Stimulated activated CD8-positive, alpha-beta memory T cell treated with anti-CD3 and anti-CD28 coated beads, Interleukin-4, amount 100 ng/mL, for 24 hours (primary cell): ENCODE data around the gene GRAMD1B.

Experiments
- DNase-seq: peaks from one replicate; pipeline ENCODE4 v3.0.0-alpha.2; 2020; ENCODE audit warnings: low read depth

GRAMD1B gene

DNA sequence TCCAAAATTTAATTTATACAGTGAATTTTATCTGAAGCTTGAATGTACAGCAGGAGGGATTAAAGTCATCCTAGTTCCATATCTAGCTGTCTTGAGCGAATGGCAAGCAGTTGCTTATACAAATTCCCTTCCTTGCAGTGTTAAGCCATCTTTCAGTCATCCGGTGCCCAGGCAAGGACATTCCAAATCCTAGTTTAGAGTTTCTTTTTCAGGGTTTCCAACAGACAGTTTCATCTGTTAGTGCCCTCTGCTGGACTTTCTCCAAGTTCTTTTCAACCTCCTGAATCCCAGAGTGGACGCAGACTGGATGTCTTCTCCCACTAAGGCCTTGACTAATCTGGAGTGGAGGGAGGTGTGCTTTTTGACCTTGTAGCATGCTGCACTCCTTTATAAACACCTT lies 45.4 kb downstream of the GRAMD1B start:
- no peak for DNase-seq

- no peak for DNase-seq
Observed at GRCh38 chr11:123477205-123477907, 47.3 kb downstream of the GRAMD1B start.

DNA sequence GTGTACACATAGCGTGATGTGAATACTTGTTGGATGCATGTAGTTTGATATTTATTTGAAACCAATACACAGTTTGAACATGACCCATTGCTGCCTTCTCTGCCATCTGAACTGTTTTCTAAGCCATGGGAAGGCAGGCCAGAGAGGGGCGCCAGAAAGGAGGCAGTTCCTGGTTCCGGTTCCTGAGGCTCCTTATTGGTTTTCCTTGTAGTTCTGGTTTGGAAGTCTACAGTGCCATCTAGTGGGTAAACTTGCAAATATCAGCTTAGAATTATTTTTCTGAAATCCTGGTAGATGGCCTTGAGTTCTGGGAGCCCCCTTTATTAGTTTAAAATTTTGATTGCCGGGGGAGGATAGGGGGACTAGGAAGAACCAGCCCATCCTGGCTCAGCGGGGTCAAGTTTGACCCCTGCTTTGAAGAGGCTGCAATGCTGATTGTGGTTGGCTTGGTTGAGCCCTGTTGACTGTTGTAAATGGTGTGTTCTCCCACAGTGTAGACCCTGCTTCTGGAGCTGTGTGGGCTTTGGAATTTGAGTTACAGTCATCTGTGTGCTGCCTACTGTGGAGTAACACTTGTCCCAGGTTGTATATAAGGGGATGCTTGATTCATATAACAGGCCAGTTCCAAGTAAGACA lies 48.4 kb downstream of the GRAMD1B start:
- DNase-seq = no peak

GRCh38 chr11:123479048-123479837 lies 49.2 kb downstream of the GRAMD1B start:
- DNase-seq = no peak

DNA sequence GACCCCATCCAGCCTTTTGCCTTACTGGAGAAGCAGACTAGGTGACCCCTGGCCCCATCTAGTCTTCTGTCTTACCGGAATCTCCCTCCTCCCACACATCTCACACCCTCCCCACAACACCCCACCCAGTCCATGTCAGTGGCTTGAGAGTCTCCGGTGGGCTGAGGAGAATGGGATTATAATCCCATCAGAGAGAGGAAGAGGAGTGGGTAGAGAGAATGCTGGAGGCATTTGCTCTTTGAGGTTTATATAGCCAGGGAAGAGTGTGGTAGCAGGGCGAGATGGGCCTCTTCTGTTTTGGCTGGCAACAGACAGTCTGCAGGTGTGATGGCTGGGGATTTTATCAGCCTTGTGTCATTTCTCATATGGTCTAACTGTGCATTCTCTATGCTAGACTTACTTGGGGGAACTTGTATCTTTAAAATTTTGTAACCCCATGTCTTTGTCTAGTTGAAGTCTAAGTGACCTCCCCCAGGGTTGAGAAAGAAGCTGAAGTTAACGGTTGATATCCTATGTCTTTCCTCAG lies 50.3 kb downstream of the GRAMD1B start:
- no peak for DNase-seq

DNA sequence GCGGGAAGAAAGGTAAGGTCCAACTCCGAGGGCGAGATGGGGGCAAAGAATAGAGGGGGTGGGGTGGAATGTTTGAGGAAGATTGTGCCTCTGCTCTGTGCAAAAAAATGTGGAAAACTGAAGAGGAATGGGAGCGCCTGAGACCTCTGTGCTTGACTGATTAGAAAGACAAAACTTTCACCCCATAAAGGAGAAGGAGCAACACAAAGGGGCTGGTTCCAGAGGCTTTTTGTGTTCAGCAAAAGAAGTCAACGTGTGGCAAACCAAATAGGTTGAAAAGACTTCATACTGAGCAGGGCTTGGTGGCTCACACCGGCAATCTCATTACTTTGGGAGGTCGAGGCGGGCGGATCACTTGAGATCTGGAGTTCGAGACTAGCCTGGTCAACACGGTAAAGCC lies 50.8 kb downstream of the GRAMD1B start:
- DNase-seq = no peak

- DNase-seq = no peak
Observed at GRCh38 chr11:123481640-123482039, 51.6 kb downstream of the GRAMD1B start.

DNA sequence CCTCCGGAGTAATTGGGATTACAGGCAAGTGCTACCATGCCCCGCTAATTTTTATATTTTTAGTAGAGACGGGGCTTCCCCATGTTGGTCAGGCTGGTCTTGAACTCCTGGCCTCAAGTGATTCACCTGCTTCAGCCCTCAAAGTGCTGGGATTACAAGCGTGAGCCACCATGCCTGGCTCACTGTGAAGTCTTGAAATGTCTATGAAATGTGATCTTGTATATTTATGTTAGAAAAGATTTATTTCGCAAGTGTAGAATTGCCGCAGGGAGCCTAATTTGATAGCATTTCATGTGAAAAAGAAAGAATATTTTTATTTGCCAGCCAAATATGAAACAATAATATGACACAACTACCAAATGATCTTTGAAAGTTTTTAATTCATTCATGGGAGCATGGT lies 52.1 kb downstream of the GRAMD1B start:
- no peak for DNase-seq

- DNase-seq = no peak
Observed at GRCh38 chr11:123483058-123483457, 53.0 kb downstream of the GRAMD1B start.

DNA sequence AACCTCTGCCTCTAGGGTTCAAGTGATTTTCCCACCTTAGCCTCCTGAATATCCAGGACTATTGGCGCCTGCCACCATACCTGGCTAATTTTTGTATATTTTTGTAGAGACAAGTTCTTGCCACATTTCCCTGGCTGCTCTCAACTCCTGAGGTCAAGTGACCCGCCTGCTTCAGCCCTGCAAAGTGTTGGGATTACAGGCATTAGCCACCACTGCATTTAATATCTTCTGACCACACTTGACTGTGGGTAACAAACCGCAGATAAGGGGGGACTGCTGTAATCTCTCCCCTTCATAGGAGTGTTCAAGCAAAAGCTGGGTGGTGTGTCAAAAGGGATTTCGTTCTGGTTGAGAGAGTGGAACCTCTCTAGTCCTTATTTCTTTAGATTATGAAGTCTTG lies 53.4 kb downstream of the GRAMD1B start:
- DNase-seq = no peak

- DNase-seq = no peak
Observed at GRCh38 chr11:123484448-123484847, 54.4 kb downstream of the GRAMD1B start.

DNA sequence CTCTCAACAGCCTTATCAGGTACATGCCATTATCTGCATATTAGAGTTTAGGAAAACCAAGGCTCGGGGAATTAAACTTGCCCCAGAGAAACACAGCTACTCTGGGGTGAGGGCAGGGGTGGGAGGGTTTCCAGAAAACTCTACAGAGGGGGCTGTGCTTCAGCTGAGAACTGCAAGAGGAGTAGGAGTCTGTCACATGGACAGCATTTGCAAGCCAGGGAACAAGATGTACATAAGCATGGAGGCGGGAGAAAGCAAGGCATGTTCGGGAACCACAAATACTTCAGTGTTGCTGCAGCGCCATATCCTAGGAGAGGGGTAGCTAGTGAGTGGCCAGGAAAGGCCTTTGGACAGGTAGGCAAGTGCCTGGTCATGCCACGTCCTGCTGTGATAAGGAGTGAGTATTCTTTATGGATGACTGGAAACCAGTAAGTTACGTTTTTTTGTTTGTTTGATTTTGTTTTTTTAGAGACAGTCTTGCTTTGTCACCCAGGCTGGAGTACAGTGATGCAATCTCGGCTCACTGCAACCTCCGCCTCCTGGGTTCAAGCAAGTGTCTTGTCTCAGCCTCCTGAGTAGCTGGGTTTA lies 57.2 kb downstream of the GRAMD1B start:
- DNase-seq = no peak

- DNase-seq = no peak
Observed at GRCh38 chr11:123490527-123490926, 60.5 kb downstream of the GRAMD1B start.

DNA sequence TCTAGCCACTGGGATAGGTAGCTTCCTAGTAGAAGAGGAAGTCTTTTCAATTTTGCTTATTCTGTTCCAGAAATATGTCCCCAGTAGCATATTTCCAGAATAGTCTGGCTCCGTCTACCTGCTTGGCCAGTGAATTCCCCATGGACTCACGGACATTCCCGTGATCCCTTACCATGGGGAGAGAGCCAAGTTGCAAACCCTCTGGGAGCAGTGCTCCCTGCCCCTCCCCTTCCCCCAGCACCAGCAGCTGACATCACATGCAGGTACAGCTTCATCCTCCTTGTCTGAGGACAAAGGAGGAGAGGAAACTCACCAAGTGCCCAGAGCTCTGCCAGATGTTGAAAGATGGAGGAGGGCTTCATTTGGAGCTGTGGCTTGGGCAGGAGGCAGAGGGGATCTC lies 61.2 kb downstream of the GRAMD1B start:
- no peak for DNase-seq

GRCh38 chr11:123493349-123494063 lies 63.4 kb downstream of the GRAMD1B start:
- DNase-seq = no peak

DNA sequence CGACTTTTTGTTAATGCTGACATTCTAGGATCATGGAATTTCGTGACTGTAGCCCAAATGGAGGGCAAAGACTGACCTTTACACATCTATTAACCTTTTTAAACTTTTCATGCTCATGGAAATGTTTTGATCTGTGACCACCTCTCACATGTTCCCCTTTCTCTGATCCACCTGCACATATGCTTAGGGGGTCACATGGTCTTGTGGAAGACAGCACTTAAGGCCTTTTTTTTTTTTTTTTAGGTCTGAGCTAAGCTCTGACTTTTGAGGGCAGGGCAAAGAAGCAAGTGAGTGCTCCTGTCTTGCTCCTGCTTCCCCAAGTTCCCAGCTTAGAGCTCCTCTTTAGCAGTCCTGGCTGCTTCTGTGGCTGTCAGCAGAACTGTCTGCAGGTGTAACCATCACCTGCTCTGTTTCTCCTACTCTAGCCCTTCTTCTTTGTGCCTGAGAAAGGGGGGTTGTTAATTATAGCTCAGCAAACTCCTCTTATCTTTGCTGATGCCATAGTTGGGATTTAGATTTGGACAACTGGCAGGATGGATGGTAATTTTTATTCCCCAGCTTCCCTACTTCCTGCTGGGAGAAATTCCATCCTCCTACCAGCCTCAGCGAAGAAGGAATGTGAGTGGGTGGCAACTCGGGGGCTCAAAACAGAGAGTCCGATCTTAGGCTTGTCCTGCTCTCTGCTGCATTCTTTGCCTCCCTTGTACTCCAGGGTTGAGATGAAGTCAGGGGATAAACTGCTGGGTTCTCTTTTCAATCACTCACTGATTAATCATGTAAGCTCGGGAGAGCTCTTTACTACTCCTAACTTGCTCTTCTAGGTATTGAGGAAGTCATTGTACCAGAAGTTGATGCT lies 64.4 kb downstream of the GRAMD1B start:
- no peak for DNase-seq

DNA sequence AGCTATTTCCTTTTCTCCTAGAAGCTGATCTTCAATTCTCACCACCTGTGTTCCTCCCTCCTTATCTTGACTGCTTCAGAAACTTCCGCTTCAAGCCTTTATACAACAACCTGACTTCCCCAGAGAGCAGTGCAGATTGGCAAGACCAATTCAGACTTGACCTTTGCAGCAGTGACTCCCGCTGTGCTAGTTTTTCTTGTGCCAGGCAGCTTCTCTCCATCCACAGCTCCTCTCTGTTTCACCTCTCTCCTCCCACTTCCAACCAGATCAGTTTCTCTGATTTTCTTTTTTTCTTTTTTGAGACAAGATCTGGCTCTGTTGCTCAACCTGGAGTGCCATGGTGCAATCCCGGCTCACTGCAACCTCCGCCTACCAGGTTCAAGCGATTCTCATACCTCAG lies 74.3 kb downstream of the GRAMD1B start:
- no peak for DNase-seq

DNA sequence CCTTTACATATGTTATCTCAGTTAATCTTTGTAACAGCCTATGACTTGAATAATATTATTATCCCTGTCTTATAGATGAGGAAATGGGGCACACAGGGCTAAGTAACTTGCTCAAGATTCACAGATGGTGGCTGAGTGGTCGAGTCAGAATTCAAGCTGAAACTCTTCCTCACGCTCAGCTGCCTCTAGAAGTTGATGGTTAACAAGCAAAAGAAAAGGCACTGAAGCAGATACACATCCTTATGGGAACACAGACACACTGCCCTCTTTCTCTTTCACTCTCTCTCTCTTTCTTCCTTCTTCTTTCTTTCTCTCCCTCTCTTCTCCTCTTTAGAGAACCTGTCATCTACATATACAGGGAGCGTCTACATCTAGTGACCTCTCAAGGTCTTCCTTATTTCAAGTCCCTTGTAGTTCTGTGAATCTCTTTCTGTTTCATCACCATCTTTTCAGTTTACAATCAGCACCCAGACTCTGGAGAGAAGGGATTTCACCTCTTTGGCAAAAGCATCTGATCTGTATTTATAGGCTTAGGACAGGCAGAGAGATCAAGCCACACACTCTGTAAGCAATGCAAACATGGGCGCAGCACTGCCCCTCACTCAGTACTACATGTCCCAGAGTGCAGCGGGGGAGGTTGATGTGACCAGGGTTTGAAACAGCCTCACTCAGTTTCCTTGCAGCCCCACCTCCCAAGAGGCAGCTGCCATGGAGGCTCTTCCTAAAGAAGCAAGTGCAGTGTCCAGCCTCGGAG lies 75.7 kb downstream of the GRAMD1B start:
- no peak for DNase-seq

DNA sequence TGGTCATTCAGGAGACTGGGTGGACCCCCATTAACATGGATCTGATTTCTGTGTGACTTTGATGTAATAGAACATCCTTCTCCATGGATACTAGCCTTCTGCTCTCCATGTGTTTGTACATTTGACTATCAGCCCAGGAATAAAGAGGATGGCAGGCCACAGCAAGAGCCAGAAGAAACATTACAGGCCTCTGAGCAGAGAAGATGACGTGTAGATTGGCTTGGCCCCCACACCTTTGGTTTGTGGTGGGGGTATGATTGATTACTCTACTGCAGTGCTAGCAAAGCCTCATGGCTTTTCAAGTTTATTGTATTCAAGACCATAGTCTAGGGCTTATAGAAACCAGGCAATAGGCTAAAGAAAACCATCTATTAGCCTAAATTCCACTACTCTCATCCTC lies 77.0 kb downstream of the GRAMD1B start:
- DNase-seq = no peak
